Daoy (cell line): ENCODE measurements around the gene FSTL1. TPM values are rescaled to one million over a fixed set of nuclear protein-coding genes. Genes with fewer than 3 reads are reported as not detected.
A peak's percentile ranks its signal among the peaks of the same experiment; 100 is the strongest.
"Not testable (repeated sequence)": the region's sequence is repeated elsewhere in the genome, so short reads cannot be mapped to it uniquely, and the experiment has no call there.

Experiments
- DNase-seq: peaks from one replicate; pipeline ENCODE4 v3.0.0-alpha.2; 2015; ENCODE audit warnings: low read depth
- total RNA-seq: library from RNA; depleted of rRNA; stranded (reverse); fragments of >200 nt; shearing (Covaris generic); gene quantifications from 2 replicates; pipeline ENCODE4 v1.2.3, GENCODE V29; 2014

The FSTL1 gene
- total RNA-seq, 1 experiment from 2014 or later: 490 TPM

GRCh38 chr3:120418446-120418845 lies 32.3 kb downstream of the FSTL1 start:
- no peak for DNase-seq

- DNase-seq: peak; percentile 92
These were observed 33.4 kb downstream of the FSTL1 start for GRCh38 chr3:120417272-120417911.

- no peak for DNase-seq
These were observed 33.9 kb downstream of the FSTL1 start for GRCh38 chr3:120416868-120417267.

- no peak for DNase-seq
These were observed 35.0 kb downstream of the FSTL1 start for GRCh38 chr3:120415756-120416155.

- DNase-seq: no peak
These were observed 40.3 kb downstream of the FSTL1 start for GRCh38 chr3:120410541-120410940.

- DNase-seq: no peak
These were observed 40.7 kb downstream of the FSTL1 start for GRCh38 chr3:120410116-120410515.

- no peak for DNase-seq
These were observed 43.1 kb downstream of the FSTL1 start for GRCh38 chr3:120407508-120408287.

- DNase-seq: no peak
These were observed 45.9 kb downstream of the FSTL1 start for GRCh38 chr3:120404876-120405275.

- DNase-seq: no peak
These were observed 48.5 kb downstream of the FSTL1 start for GRCh38 chr3:120402257-120402656.

GRCh38 chr3:120399372-120399771 lies 51.4 kb downstream of the FSTL1 start:
- DNase-seq: no peak

GRCh38 chr3:120396469-120396868 lies 54.3 kb downstream of the FSTL1 start:
- DNase-seq: no peak

- DNase-seq: no peak
These were observed 56.4 kb downstream of the FSTL1 start for GRCh38 chr3:120394347-120394746.

- no peak for DNase-seq
These were observed 57.0 kb downstream of the FSTL1 start for GRCh38 chr3:120393761-120394160.

GRCh38 chr3:120393243-120393642 lies 57.5 kb downstream of the FSTL1 start:
- DNase-seq: peak; percentile 12

- no peak for DNase-seq
These were observed 67.8 kb downstream of the FSTL1 start for GRCh38 chr3:120382941-120383447.

- DNase-seq: no peak
These were observed 69.3 kb downstream of the FSTL1 start for GRCh38 chr3:120381503-120381902.

GRCh38 chr3:120377948-120378347 lies 72.8 kb downstream of the FSTL1 start:
- not testable (repeated sequence) for DNase-seq

- no peak for DNase-seq
These were observed 80.3 kb downstream of the FSTL1 start for GRCh38 chr3:120370463-120370862.

- no peak for DNase-seq
These were observed 81.7 kb downstream of the FSTL1 start for GRCh38 chr3:120369037-120369467.

- no peak for DNase-seq
These were observed 82.6 kb downstream of the FSTL1 start for GRCh38 chr3:120368172-120368571.

GRCh38 chr3:120364821-120365220 lies 86.0 kb downstream of the FSTL1 start:
- no peak for DNase-seq

GRCh38 chr3:120364101-120364500 lies 86.7 kb downstream of the FSTL1 start:
- DNase-seq: no peak

GRCh38 chr3:120357807-120358206 lies 93.0 kb downstream of the FSTL1 start:
- no peak for DNase-seq
